Activated naive CD4-positive, alpha-beta T cell treated with anti-CD3 and anti-CD28 coated beads, Interleukin-2, amount 50 U/mL, for 72 hours (primary cell): ENCODE measurements around the gene PPM1A. TPM values are rescaled to one million over a fixed set of nuclear protein-coding genes. Genes with fewer than 3 reads are reported as not detected.
"Not testable (repeated sequence)": the region's sequence is repeated elsewhere in the genome, so short reads cannot be mapped to it uniquely, and the experiment has no call there.

ENCODE experiments used
- ATAC-seq, 2 donors: fragments of 150-1000 bp; cut with Tn5 transposase; 2 replicates each; pipeline ENCODE4 v1.10.0; 2021; ENCODE audit warnings: mild to moderate bottlenecking in 2 of 2, moderate library complexity in 2 of 2
- DNase-seq, 2 donors: peaks; one replicate each; pipeline ENCODE4 v3.0.0; 2021 to 2022; ENCODE audit warnings: low spot score in 2 of 2
- H3K27ac Mint-ChIP-seq, 2 donors: one replicate each; pipeline ENCODE4 v1.8.0; 2022; ENCODE audit warnings: mild to moderate bottlenecking in 2 of 2, mixed read lengths in 2 of 2
- H3K36me3 Mint-ChIP-seq, 2 donors: one replicate each; pipeline ENCODE4 v1.8.0; 2022; ENCODE audit warnings: mixed read lengths in 2 of 2
- H3K9me3 Mint-ChIP-seq, 2 donors: one replicate each; pipeline ENCODE4 v1.8.0; 2022; ENCODE audit warnings: mixed read lengths in 2 of 2
- total RNA-seq, 2 donors: library from RNA; stranded (reverse); gene quantifications; one replicate each; pipeline ENCODE4 v1.2.3, GENCODE V29; 2022

The PPM1A gene
- total RNA-seq, 2 donors from 2014 or later = 33.7 to 55.5 TPM

DNA sequence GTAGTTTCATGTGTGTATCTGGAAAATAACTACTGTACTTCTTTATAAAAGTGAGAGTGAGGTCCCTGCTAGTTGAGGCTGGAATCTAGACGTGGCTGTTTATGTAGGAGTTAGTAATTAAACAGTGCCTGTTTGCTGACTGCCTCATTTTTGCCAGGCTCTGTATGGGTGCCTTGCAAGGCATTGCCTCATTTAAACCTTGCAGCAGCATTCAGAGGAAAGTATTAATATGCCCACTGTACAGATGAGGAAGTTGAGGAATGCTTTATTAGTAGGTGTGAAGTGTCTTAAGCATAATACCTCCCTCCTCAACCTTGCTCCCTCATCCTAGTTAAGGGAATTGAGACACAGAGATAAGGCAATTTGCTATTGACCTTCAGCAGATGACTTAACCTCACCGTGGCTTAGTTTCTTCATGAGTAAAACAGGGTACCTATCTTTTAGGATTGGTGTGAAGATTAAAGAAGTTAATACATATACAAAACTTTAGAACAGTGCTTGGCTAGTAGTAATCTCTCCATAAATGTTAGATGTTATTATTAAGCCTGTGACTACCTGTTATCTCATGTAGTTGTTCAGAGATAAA lies 28.7 kb downstream of the PPM1A start:
- DNase-seq = no peak
- ATAC-seq = no peak
- Mint-ChIP-seq H3K36me3 (peaks cover 11 to 17% of the 10 kb centered on the region in 2 donors), H3K9me3 (peaks cover 0 to 7% of the 10 kb centered on the region in 2 donors), H3K27ac (no peak overlapping the region)

DNA sequence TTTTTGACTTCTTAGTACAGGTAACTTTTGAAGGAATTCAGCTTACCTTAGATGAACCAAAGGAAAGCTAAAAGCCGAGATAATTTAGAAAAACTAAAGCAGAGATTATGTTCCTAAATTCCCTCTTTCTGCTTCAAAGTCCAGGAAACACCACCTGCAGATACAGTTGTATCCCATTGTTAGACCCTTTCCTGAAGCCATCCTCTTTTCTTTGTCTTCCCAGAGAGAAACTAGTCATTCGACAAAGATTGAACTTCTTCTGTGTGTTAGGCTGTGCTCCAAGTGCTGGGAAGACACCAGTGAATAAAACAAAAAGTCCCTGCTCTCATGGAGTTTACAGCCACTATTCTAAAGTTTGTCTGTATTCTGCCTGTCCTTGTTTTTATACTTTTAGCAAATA lies 29.3 kb downstream of the PPM1A start:
- no peak for ATAC-seq
- peaks cover 0 to 7% of the 10 kb centered on the region in 2 donors for H3K9me3 Mint-ChIP-seq
- H3K36me3 Mint-ChIP-seq = peaks cover 16 to 18% of the 10 kb centered on the region in 2 donors

DNA sequence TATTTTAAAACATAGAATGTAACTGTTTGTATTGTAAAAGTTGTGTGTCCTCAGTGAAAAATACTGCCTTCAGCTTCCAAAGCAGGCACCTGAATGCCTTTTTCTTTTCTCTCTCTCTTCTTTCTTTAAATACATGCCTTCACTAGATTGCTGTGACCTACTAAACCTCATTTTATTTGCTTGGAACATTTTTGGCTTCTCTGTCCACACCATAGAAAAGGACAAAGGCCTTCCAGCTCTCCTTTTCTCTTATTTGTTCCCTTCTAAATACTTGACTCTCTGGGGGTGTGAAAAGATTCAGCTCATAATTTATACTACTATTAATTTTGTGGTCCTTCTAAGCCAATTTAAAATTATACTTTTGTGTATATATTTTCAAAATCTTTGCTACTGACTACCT lies 38.4 kb downstream of the PPM1A start:
- H3K9me3 Mint-ChIP-seq = no peaks in the 10 kb centered on the region
- DNase-seq = no peak
- ATAC-seq = no peak
- H3K27ac Mint-ChIP-seq = no peak overlapping the region
- peaks cover 12 to 19% of the 10 kb centered on the region in 2 donors for H3K36me3 Mint-ChIP-seq

More for the DNA sequence above, 29.3 kb downstream of the PPM1A start:
- H3K27ac Mint-ChIP-seq = no peak overlapping the region
- no peak for DNase-seq

GRCh38 chr14:60288279-60288678 lies 39.3 kb downstream of the PPM1A start:
- DNase-seq (no peak), ATAC-seq (no peak)
- peaks cover 4 to 13% of the 10 kb centered on the region in 2 donors for H3K36me3 Mint-ChIP-seq
- H3K27ac Mint-ChIP-seq = no peak overlapping the region
- H3K9me3 Mint-ChIP-seq = no peaks in the 10 kb centered on the region

DNA sequence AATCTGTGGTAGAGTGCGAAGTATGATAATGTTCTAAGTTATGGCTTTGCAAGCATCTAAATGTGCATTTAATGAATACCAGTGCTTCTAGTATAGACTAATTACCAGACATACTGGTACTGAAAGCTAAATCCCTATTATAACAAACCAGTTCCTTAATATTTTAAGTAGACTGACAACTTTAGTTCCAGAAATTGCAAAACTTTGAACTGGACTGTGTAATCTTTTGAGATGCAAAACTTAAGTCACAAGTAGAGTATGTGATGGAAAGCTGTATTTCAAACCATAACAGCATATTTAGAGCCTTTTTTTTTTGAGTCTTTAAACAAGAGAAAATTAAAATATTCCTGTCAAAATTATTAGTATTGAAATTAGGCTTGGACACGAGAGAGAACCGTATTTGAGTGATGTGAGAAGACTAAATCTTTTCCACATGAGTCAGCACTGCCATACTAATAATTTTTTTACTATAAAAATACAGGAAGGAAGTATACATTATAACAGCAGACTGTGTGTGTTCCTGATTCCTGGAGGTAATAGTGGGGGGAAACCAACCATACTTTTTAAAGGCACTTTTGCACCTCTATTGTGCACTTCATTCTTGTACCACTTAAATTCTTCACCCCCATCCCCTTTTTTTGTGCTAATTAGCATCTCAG lies 45.5 kb downstream of the PPM1A start:
- Mint-ChIP-seq H3K9me3 (no peaks in the 10 kb centered on the region), H3K36me3 (peaks cover 4 to 7% of the 10 kb centered on the region in 2 donors), H3K27ac (no peak overlapping the region)
- ATAC-seq (no peak), DNase-seq (no peak)

- H3K27ac Mint-ChIP-seq = no peak overlapping the region
- DNase-seq = no peak
- peaks cover 0 to 6% of the 10 kb centered on the region in 2 donors for H3K36me3 Mint-ChIP-seq
- no peak for ATAC-seq
- no peaks in the 10 kb centered on the region for H3K9me3 Mint-ChIP-seq
Measured at GRCh38 chr14:60300019-60300418, 51.0 kb downstream of the PPM1A start.

GRCh38 chr14:60301685-60302084 lies 52.7 kb downstream of the PPM1A start:
- H3K27ac Mint-ChIP-seq = no peak overlapping the region
- DNase-seq = no peak
- no peak for ATAC-seq

GRCh38 chr14:60302663-60303062 lies 53.6 kb downstream of the PPM1A start:
- Mint-ChIP-seq H3K36me3 (peaks cover 0 to 10% of the 10 kb centered on the region in 2 donors), H3K9me3 (no peaks in the 10 kb centered on the region), H3K27ac (no peak overlapping the region)
- DNase-seq = no peak
- no peak for ATAC-seq

More at GRCh38 chr14:60301685-60302084, 52.7 kb downstream of the PPM1A start:
- H3K9me3 Mint-ChIP-seq = no peaks in the 10 kb centered on the region
- peaks cover 0 to 10% of the 10 kb centered on the region in 2 donors for H3K36me3 Mint-ChIP-seq

DNA sequence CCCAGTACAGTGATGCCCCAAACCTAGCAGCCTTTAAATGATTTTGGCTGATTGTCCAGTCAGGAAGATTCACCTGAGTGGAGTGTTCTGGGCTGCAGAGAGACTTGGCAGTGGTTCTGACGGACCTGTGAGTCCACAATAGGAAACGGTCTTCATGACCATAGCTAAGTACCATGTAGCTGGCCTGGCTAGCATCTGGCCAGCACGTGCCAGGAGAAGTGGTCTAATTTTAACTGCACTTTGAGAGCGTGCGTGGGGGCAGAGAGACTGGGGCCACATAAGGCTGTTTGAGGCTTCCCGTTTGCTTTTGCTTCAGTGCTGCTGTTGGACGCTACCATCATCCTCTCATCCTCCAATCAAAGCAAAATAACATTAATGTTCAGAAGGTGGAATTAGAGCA lies 54.7 kb downstream of the PPM1A start:
- no peak for ATAC-seq
- no peaks in the 10 kb centered on the region for H3K9me3 Mint-ChIP-seq
- DNase-seq = no peak
- H3K27ac Mint-ChIP-seq = no peak overlapping the region
- H3K36me3 Mint-ChIP-seq = peaks cover 0 to 10% of the 10 kb centered on the region in 2 donors

GRCh38 chr14:60304509-60304908 lies 55.5 kb downstream of the PPM1A start:
- Mint-ChIP-seq H3K36me3 (peaks cover 0 to 10% of the 10 kb centered on the region in 2 donors), H3K27ac (no peak overlapping the region), H3K9me3 (no peaks in the 10 kb centered on the region)
- ATAC-seq (no peak), DNase-seq (no peak)

- no peak overlapping the region for H3K27ac Mint-ChIP-seq
- ATAC-seq (no peak), DNase-seq (no peak)
- H3K9me3 Mint-ChIP-seq = no peaks in the 10 kb centered on the region
- H3K36me3 Mint-ChIP-seq = peaks cover 0 to 4% of the 10 kb centered on the region in 2 donors
Measured at GRCh38 chr14:60309867-60310552, 61.0 kb downstream of the PPM1A start.

GRCh38 chr14:60311417-60311816 lies 62.4 kb downstream of the PPM1A start:
- no peak for DNase-seq
- Mint-ChIP-seq H3K9me3 (no peaks in the 10 kb centered on the region), H3K36me3 (no peaks in the 10 kb centered on the region), H3K27ac (no peak overlapping the region)
- no peak for ATAC-seq

GRCh38 chr14:60313093-60313492 lies 64.1 kb downstream of the PPM1A start:
- ATAC-seq (no peak), DNase-seq (no peak)
- H3K36me3 Mint-ChIP-seq = no peaks in the 10 kb centered on the region
- H3K9me3 Mint-ChIP-seq = no peaks in the 10 kb centered on the region
- no peak overlapping the region for H3K27ac Mint-ChIP-seq

DNA sequence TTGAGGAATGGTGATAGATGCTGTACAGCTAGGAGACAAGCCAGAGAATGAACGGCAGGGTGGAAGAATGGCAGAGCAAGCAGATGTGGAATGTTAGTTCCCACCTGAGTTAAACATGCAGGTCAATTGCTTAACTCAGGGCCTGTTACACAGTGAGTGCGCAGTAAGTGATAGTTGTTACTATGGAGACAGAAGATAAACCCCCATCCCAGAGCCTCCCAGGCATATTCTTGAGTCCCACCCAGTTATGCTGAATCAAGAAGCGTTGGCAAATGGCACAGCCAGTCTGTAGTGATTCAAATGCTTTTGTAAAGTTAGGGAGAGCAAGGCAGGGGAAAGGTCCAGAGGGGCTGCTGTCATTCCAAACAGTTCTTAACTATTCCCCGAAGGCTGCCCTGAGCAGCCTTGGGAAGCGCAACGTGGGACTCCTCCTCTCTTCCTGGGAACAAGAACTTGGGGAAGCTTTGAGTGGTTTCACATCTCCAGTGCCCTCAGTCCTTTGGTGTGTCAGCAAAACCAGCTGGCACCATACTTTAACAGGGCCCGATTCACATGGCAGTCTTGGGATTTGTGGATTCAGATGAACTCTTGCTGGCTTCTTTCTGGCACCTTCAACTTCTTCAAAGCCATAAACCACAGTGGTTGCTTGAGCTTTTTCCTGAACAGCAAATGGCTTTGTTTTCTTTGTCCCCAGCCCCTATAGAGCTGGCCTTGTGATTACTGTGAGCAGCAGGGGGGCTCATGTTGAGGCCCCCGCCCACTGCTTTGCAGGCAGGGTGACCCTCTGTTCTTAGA lies 66.4 kb downstream of the PPM1A start:
- ATAC-seq (no peak), DNase-seq (no peak)
- H3K9me3 Mint-ChIP-seq = no peaks in the 10 kb centered on the region
- no peaks in the 10 kb centered on the region for H3K36me3 Mint-ChIP-seq
- H3K27ac Mint-ChIP-seq = no peak overlapping the region

DNA sequence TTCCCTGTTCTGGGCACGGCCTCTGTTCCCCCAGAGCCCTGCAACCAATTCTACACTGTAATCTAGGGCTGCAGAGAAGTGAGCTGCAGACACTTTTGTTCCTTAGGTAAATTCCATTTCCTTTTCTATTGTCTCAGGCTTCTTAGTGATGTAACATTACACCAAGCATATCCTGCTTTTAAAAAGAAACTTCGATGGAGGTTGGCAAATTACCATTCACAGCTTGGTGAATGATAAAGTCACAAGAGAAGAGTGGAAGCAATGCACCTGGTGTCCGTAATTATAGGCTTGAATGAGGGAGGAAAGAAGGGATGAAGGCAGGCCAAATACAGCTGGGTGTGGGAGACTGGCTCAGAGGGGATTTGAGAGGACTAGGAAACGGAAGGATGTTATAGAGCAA lies 68.6 kb downstream of the PPM1A start:
- DNase-seq (no peak), ATAC-seq (no peak)
- Mint-ChIP-seq H3K27ac (no peak overlapping the region), H3K36me3 (no peaks in the 10 kb centered on the region), H3K9me3 (no peaks in the 10 kb centered on the region)

GRCh38 chr14:60320860-60321259 lies 71.8 kb downstream of the PPM1A start:
- H3K27ac Mint-ChIP-seq, H3K9me3 Mint-ChIP-seq, H3K36me3 Mint-ChIP-seq, DNase-seq, ATAC-seq: not testable (repeated sequence)
